K562 (cell line): ENCODE data around the gene PDIA2. TPM values are rescaled to one million over a fixed set of nuclear protein-coding genes. Genes with fewer than 3 reads are reported as not detected.
A peak's percentile ranks its signal among the peaks of the same experiment; 100 is the strongest.
"Not testable (repeated sequence)": the region's sequence is repeated elsewhere in the genome, so short reads cannot be mapped to it uniquely, and the experiment has no call there.

ENCODE experiments used
- ATAC-seq: fragments of 200-7000 bp; cut with Tn5 transposase; 3 replicates; pipeline ENCODE4 v1.9.1; 2020; ENCODE audit warnings: moderate library complexity
- BruUV-seq: library from RNA; stranded (reverse); fragments of 400-500 nt; replicated peaks from 2 replicates; lab custom pipeline; 2021; lab: Mats Ljungman, UMichigan
- CTCF ChIA-PET: fragments of 300-600 bp; formaldehyde crosslinking; extraction: SDS; loops from one replicate; lab custom pipeline; 2021; ENCODE audit warnings: low intra/inter-chr PET ratio; lab: Yijun Ruan, JAX
- POLR2A ChIA-PET: fragments of 300-600, 350-650 bp; sonication (Branson Sonifier 250); formaldehyde crosslinking; extraction: SDS; loops from one replicate; lab custom pipeline; 2021; ENCODE audit warnings: antibody characterized with exemption, inconsistent platforms; lab: Yijun Ruan, JAX
- DNase-seq, 4 experiments: peaks; one replicate each; pipeline versions ENCODE4 v3.0.0 to v3.0.0-alpha.2; 2011 to 2018; ENCODE audit warnings: low spot score in 3 of 4, mixed read lengths in 3 of 4; ENCODE audit errors: extremely low read depth in 1 of 4
- FAIRE-seq: peaks from 2 replicates; lab custom pipeline; 2011; peaks lifted over from hg19 to GRCh38; lab: Jason Lieb, UNC
- H2AFZ ChIP-seq: 2 replicates; pipeline ENCODE4 v1.6.0; 2011; ENCODE audit warnings: low read depth, low read length, control low read depth, inconsistent platforms
- H3K27ac ChIP-seq: fragments of 200-600 bp; 3 replicates; pipeline ENCODE4 v1.8.0; 2011; ENCODE audit warnings: low read depth, mild to moderate bottlenecking, control low read depth, inconsistent platforms, low read length, moderate library complexity, mixed read lengths; ENCODE audit errors: extremely low read depth
- H3K27me3 ChIP-seq, 2 experiments: fragments of 300-600 bp in 1 of 2; 2 replicates in 1 of 2; 3 replicates in 1 of 2; pipeline versions ENCODE4 v1.6.0 to v1.8.0; 2011; ENCODE audit warnings: inconsistent platforms in 2 of 2, low read length in 2 of 2, mild to moderate bottlenecking in 1 of 2, mixed read lengths in 1 of 2, moderate library complexity in 1 of 2; ENCODE audit not compliant: control insufficient read depth in 2 of 2, insufficient read depth in 2 of 2
- H3K36me3 ChIP-seq: fragments of 300-600 bp; 3 replicates; pipeline ENCODE4 v1.8.0; 2011; ENCODE audit warnings: mild to moderate bottlenecking, low read length, inconsistent platforms; ENCODE audit not compliant: control insufficient read depth, insufficient read depth
- H3K4me1 ChIP-seq, 2 experiments: fragments of 200-600 bp in 1 of 2; replicated peaks in 1 of 2; 2 replicates in 1 of 2; 3 replicates in 1 of 2; pipeline versions ENCODE4 v1.5.1 to v1.8.0; 2011; ENCODE audit warnings: inconsistent platforms in 2 of 2, low read length in 2 of 2, mild to moderate bottlenecking in 1 of 2, mixed read lengths in 1 of 2, moderate library complexity in 1 of 2; ENCODE audit not compliant: control insufficient read depth in 2 of 2, insufficient read depth in 2 of 2
- H3K4me2 ChIP-seq: 2 replicates; pipeline ENCODE4 v1.6.1; 2011; ENCODE audit warnings: low read length, control low read depth, inconsistent platforms, mixed read lengths; ENCODE audit not compliant: insufficient read depth
- H3K4me3 ChIP-seq: fragments of 200-600 bp; sonication (generic), shearing (Covaris generic); 2 replicates; pipeline ENCODE4 v1.5.1; 2016; ENCODE audit warnings: control low read depth, inconsistent platforms
- H3K79me2 ChIP-seq: fragments of 200-600 bp; 3 replicates; pipeline ENCODE4 v1.8.0; 2011; ENCODE audit warnings: low read length, inconsistent platforms; ENCODE audit not compliant: control insufficient read depth, insufficient read depth
- H3K9ac ChIP-seq, 2 experiments: 2 replicates each; pipeline versions ENCODE4 v1.6.0 to v1.6.1; 2011; ENCODE audit warnings: low read depth in 2 of 2, low read length in 2 of 2, control low read depth in 1 of 2, inconsistent platforms in 1 of 2, mild to moderate bottlenecking in 1 of 2, mixed read lengths in 1 of 2; ENCODE audit not compliant: insufficient read depth in 1 of 2
- H3K9me1 ChIP-seq: one replicate; pipeline ENCODE4 v1.6.0; 2011; ENCODE audit warnings: inconsistent platforms, mild to moderate bottlenecking, low read length, moderate library complexity; ENCODE audit not compliant: control insufficient read depth, insufficient read depth
- H3K9me3 ChIP-seq: replicated peaks from 2 replicates; pipeline ENCODE4 v1.5.1; 2011; ENCODE audit warnings: low read depth, low read length, inconsistent platforms; ENCODE audit not compliant: control insufficient read depth, insufficient read depth
- H4K20me1 ChIP-seq: replicated peaks from 2 replicates; pipeline ENCODE4 v1.6.1; 2011; ENCODE audit warnings: low read length, inconsistent platforms, mixed read lengths; ENCODE audit not compliant: control insufficient read depth, insufficient read depth
- ARID1B ChIP-seq: fragments of 450-650 bp; IDR thresholded peaks from 2 replicates; pipeline ENCODE4 v1.6.1; 2016; ENCODE audit warnings: antibody characterized with exemption, mild to moderate bottlenecking, inconsistent platforms
- ARNT ChIP-seq, 2 experiments: fragments of 450-650 bp; IDR thresholded peaks; 2 replicates each; pipeline ENCODE4 v1.6.1; 2016; ENCODE audit warnings: mild to moderate bottlenecking in 1 of 2
- CBFA2T2 ChIP-seq: fragments of 450-650 bp; conservative IDR thresholded peaks from 2 replicates; pipeline ENCODE4 v1.6.1; 2017; ENCODE audit warnings: mild to moderate bottlenecking
- DPF2 ChIP-seq: fragments of 450-650 bp; IDR thresholded peaks from 2 replicates; pipeline ENCODE4 v1.6.1; 2016
- FOXK2 ChIP-seq, 2 experiments: fragments of 450-650 bp; IDR thresholded peaks in 1 of 2; conservative IDR thresholded peaks in 1 of 2; 2 replicates each; pipeline ENCODE4 v1.6.1; 2016; ENCODE audit warnings: low read depth in 2 of 2, mild to moderate bottlenecking in 1 of 2
- HNRNPH1 ChIP-seq: fragments of 200-400 bp; formaldehyde crosslinking; optimal IDR thresholded peaks from 2 replicates; pipeline ENCODE3; 2017; ENCODE audit warnings: low read depth, mild to moderate bottlenecking, low read length, moderate library complexity
- KDM1A ChIP-seq, 2 experiments: fragments of 450-650 bp; IDR thresholded peaks; 2 replicates each; pipeline ENCODE4 v1.6.1; 2016; ENCODE audit warnings: mild to moderate bottlenecking in 2 of 2
- NFATC3 ChIP-seq: fragments of 450-650 bp; IDR thresholded peaks from 2 replicates; pipeline ENCODE4 v1.6.1; 2017; ENCODE audit warnings: mild to moderate bottlenecking
- NR3C1 ChIP-seq: sonication (generic); formaldehyde crosslinking; IDR thresholded peaks from 2 replicates; pipeline ENCODE4 v1.8.1; 2022; ENCODE audit warnings: missing genetic modification reagents
- SAFB ChIP-seq: fragments of 200-400 bp; formaldehyde crosslinking; IDR thresholded peaks from 2 replicates; pipeline ENCODE4 v1.6.1; 2017; ENCODE audit warnings: low read depth, low read length, borderline replicate concordance
- TAL1 ChIP-seq: fragments of 450-650 bp; IDR thresholded peaks from 2 replicates; pipeline ENCODE4 v1.6.1; 2016; ENCODE audit warnings: mild to moderate bottlenecking
- ZFP36 ChIP-seq: fragments of 150-350 bp; IDR thresholded peaks from 2 replicates; pipeline ENCODE4 v1.6.1; 2018; ENCODE audit warnings: low read length, low read depth; ENCODE audit not compliant: partially characterized antibody
- ZFX ChIP-seq: sonication (generic); formaldehyde crosslinking; IDR thresholded peaks from 2 replicates; pipeline ENCODE4 v1.8.0; 2022; ENCODE audit warnings: mild to moderate bottlenecking, missing genetic modification reagents, moderate library complexity
- ZNF444 ChIP-seq: fragments of 250-450 bp; sonication (Bioruptor Pico); IDR thresholded peaks from 2 replicates; pipeline ENCODE4 v1.4.0; 2020; ENCODE audit warnings: mild to moderate bottlenecking, moderate library complexity
- ZNF699 ChIP-seq: fragments of 250-450 bp; sonication (Bioruptor Pico); IDR thresholded peaks from 2 replicates; pipeline ENCODE4 v1.8.0; 2021; ENCODE audit warnings: mild to moderate bottlenecking, moderate library complexity; ENCODE audit not compliant: insufficient replicate concordance
- WGBS: fragments of 100-300 bp; shearing (Covaris generic); methylation state at CpG from one replicate; pipeline ENCODE4 v1.1.6; 2016; ENCODE audit warnings: low coverage, mixed read lengths; ENCODE audit not compliant: insufficient coverage; ENCODE audit errors: missing lambda C conversion rate; 5-methylcytosine and 5-hydroxymethylcytosine counted together
- in situ Hi-C: fragments of 300-500 bp; cut with MboI; formaldehyde crosslinking; loops from 4 replicates; pipeline ENCODE4 v1.15.0; 2018; ENCODE audit warnings: inconsistent platforms, mixed read lengths
- intact Hi-C: fragments of 100-400 bp; cut with micrococcal nuclease; formaldehyde crosslinking; loops from 2 replicates; pipeline ENCODE4 v1.14.2; 2022
- polyA plus RNA-seq, 8 experiments: library from polyadenylated mRNA; depleted of rRNA in 4 of 8; stranded (reverse) in 5 of 8; unstranded in 3 of 8; fragments of >200 nt; fragmentation: Nextera tagmentation in 2 of 8; fragmentation: Illumina TruSeq in 1 of 8; extraction: Ambion mirVana in 2 of 8; extraction: Trizol in 1 of 8; gene quantifications; 2 replicates each; pipeline versions ENCODE4 v1.2.1 to v1.2.3, GENCODE V29; 2011 to 2014; ENCODE audit warnings: inconsistent platforms in 1 of 8, missing spikeins in 1 of 8
- total RNA-seq, 7 experiments: library from RNA; depleted of rRNA in 6 of 7; stranded (reverse); fragments of >200 nt in 6 of 7; fragmentation: Illumina TruSeq in 2 of 7; extraction: Trizol in 2 of 7; gene quantifications; 2 replicates each; pipeline versions ENCODE4 v1.2.1 to v1.2.3, GENCODE V29; 2011 to 2021; ENCODE audit warnings: low replicate concordance in 1 of 7
- TF ChIP-seq, protein P1 (sequence below): fragments of 250-450 bp; sonication (Bioruptor Pico); IDR thresholded peaks from 2 replicates; pipeline ENCODE4 v1.4.0; 2020; ENCODE audit warnings: mild to moderate bottlenecking, moderate library complexity

PDIA2 gene
- total and polyA plus RNA-seq, 9 of the 15 experiments (the other 6 are each of a cell fraction or from before 2014, with no cell fraction given), result 0.13 to 0.92 (median 0.23) TPM; not detected in 4

GRCh38 chr16:255183-255582, 27.8 kb upstream of the PDIA2 start (continued):
- TF ChIP-seq, protein P1, sequence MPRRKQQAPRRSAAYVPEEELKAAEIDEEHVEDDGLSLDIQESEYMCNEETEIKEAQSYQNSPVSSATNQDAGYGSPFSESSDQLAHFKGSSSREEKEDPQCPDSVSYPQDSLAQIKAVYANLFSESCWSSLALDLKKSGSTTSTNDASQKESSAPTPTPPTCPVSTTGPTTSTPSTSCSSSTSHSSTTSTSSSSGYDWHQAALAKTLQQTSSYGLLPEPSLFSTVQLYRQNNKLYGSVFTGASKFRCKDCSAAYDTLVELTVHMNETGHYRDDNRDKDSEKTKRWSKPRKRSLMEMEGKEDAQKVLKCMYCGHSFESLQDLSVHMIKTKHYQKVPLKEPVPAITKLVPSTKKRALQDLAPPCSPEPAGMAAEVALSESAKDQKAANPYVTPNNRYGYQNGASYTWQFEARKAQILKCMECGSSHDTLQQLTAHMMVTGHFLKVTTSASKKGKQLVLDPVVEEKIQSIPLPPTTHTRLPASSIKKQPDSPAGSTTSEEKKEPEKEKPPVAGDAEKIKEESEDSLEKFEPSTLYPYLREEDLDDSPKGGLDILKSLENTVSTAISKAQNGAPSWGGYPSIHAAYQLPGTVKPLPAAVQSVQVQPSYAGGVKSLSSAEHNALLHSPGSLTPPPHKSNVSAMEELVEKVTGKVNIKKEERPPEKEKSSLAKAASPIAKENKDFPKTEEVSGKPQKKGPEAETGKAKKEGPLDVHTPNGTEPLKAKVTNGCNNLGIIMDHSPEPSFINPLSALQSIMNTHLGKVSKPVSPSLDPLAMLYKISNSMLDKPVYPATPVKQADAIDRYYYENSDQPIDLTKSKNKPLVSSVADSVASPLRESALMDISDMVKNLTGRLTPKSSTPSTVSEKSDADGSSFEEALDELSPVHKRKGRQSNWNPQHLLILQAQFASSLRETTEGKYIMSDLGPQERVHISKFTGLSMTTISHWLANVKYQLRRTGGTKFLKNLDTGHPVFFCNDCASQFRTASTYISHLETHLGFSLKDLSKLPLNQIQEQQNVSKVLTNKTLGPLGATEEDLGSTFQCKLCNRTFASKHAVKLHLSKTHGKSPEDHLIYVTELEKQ (CRISPR knock-in tag), result no peak
- TF ChIP-seq ZNF699, result no peak
- TF ChIP-seq HNRNPH1, result no peak
- TF ChIP-seq SAFB, result no peak
- no peak for TF ChIP-seq ZNF444 (CRISPR knock-in tag)
- TF ChIP-seq ZFP36, result no peak
- TF ChIP-seq NR3C1 (CRISPR knock-in tag), result no peak
- TF ChIP-seq NFATC3, result no peak

GRCh38 chr16:258091-258490, 24.9 kb upstream of the PDIA2 start:
- H3K9me1 ChIP-seq, H3K4me3 ChIP-seq, DNase-seq, BruUV-seq, H3K9me3 ChIP-seq, H4K20me1 ChIP-seq, H3K9ac ChIP-seq, in situ Hi-C loops, H3K27me3 ChIP-seq, H3K4me2 ChIP-seq, FAIRE-seq, H2AFZ ChIP-seq, CTCF ChIA-PET, intact Hi-C loops, H3K79me2 ChIP-seq: not testable (repeated sequence)
- ATAC-seq, result peak; percentile 55
- POLR2A ChIA-PET, result interaction anchor here (1.0 kb wide), 1 partner anchor 23 kb away, joined by 3 read pairs; no protein-coding TSS in a partner anchor
- H3K27ac ChIP-seq, result peak overlapping the region; percentile 55; the same call in 1 of the 3 replicates
- peaks cover 17 to 53% of the 10 kb centered on the region in 2 experiments for H3K4me1 ChIP-seq
- WGBS, result 26% methylated on average over 7 of the region's 13 CpGs
- peaks cover 34% of the 10 kb centered on the region; the same call in 2 of the 3 replicates for H3K36me3 ChIP-seq
- TF ChIP-seq ARNT (IDR thresholded peaks at IDR 0.05) (peak in 1 of 2 experiments; percentile 43; a peak in 1 of 4 replicates), ZFX (CRISPR knock-in tag) (peak; percentile 22; the same call in 1 of the 2 replicates), DPF2 (peak; percentile 73), TAL1 (peak; percentile 36; the same call in 1 of the 2 replicates), KDM1A (IDR thresholded peaks at IDR 0.05) (peak in 1 of 2 experiments; percentile 15; a peak in 1 of 4 replicates), FOXK2 (conservative IDR thresholded peaks at IDR 0.05 in 1 of 2, IDR thresholded peaks at IDR 0.05 in 1 of 2; ENCODE audit: low read depth in 2 of 2) (peak; percentile 20 to 42; a peak in 1 of 4 replicates), CBFA2T2 (peak; percentile 56), ARID1B (peak; percentile 71)
